ENCODE measurements around the gene WDR17. TPM values are rescaled to one million over a fixed set of nuclear protein-coding genes. Genes with fewer than 3 reads are reported as not detected.
"Not testable (repeated sequence)": the region's sequence is repeated elsewhere in the genome, so short reads cannot be mapped to it uniquely, and the experiment has no call there.

The WDR17 gene
- total and polyA plus RNA-seq, 4 donors = 0.81 to 7.5 (median 3.1) TPM

DNA sequence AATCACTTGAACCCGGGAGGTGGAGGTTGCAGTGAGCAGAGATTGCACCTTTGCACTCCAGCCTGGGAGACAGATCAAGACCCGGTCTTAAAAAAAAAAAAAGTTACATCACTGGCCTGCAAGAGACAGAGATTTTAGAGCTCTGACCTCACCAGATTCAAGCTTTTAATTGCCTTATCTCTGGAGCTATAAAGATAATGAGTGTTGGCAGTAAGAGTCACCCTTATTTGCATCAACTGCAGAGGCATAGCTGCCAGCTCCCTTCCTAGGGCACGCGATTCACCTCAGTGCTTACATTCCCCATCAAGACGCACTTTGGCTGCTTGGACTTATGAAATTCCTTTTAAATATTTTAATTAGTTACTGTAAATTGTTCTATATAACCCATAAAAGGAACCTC lies 142.2 kb downstream of the WDR17 start:
- Histone ChIP-seq H3K27ac (ENCODE audit: low read depth in 1 of 2, low read length in 1 of 2) (no peak overlapping the region), H3K9ac (ENCODE audit: insufficient read depth in 1 of 2, low read length in 2 of 2) (no peak overlapping the region), H3K4me1 (ENCODE audit: control insufficient read depth in 5 of 5, insufficient read depth in 5 of 5, low read length in 5 of 5) (no peaks in the 10 kb centered on the region), H3K36me3 (ENCODE audit: control insufficient read depth in 4 of 4, insufficient read depth in 4 of 4, low read length in 4 of 4) (no peaks in the 10 kb centered on the region), H3K9me3 (ENCODE audit: control insufficient read depth in 4 of 4, insufficient read depth in 3 of 4, low read length in 3 of 4) (no peaks in the 10 kb centered on the region), H3K4me3 (no peak overlapping the region), H3K27me3 (ENCODE audit: control insufficient read depth in 3 of 3, insufficient read depth in 3 of 3, low read length in 2 of 3) (no peaks in the 10 kb centered on the region)
- WGBS, 2 donors = 86 to 93% methylated on average over 5 of the region's 5 CpGs
- no peak for DNase-seq
- ATAC-seq (ENCODE audit: insufficient read depth, low FRiP score) = no peak
- TF ChIP-seq, protein P1, sequence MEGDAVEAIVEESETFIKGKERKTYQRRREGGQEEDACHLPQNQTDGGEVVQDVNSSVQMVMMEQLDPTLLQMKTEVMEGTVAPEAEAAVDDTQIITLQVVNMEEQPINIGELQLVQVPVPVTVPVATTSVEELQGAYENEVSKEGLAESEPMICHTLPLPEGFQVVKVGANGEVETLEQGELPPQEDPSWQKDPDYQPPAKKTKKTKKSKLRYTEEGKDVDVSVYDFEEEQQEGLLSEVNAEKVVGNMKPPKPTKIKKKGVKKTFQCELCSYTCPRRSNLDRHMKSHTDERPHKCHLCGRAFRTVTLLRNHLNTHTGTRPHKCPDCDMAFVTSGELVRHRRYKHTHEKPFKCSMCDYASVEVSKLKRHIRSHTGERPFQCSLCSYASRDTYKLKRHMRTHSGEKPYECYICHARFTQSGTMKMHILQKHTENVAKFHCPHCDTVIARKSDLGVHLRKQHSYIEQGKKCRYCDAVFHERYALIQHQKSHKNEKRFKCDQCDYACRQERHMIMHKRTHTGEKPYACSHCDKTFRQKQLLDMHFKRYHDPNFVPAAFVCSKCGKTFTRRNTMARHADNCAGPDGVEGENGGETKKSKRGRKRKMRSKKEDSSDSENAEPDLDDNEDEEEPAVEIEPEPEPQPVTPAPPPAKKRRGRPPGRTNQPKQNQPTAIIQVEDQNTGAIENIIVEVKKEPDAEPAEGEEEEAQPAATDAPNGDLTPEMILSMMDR (IDR thresholded peaks at IDR 0.05; ENCODE audit: control extremely low read depth, extremely low read depth) = no peak

- no peaks in the 10 kb centered on the region for H3K4me1 ChIP-seq (ENCODE audit: control insufficient read depth in 5 of 5, insufficient read depth in 5 of 5, low read length in 5 of 5)
- ATAC-seq (ENCODE audit: insufficient read depth, low FRiP score) (no peak), DNase-seq (no peak)
- H3K27ac ChIP-seq (ENCODE audit: low read depth in 1 of 2, low read length in 1 of 2) = no peak overlapping the region
- WGBS, 2 donors = 88 to 96% methylated on average over 4 of the region's 4 CpGs
- H3K27me3 ChIP-seq (ENCODE audit: control insufficient read depth in 3 of 3, insufficient read depth in 3 of 3, low read length in 2 of 3) = no peaks in the 10 kb centered on the region
- no peaks in the 10 kb centered on the region for H3K36me3 ChIP-seq (ENCODE audit: control insufficient read depth in 4 of 4, insufficient read depth in 4 of 4, low read length in 4 of 4)
- no peaks in the 10 kb centered on the region for H3K9me3 ChIP-seq (ENCODE audit: control insufficient read depth in 4 of 4, insufficient read depth in 3 of 4, low read length in 3 of 4)
- H3K4me3 ChIP-seq = no peak overlapping the region
- H3K9ac ChIP-seq (ENCODE audit: insufficient read depth in 1 of 2, low read length in 2 of 2) = no peak overlapping the region
- TF ChIP-seq, protein P1 (IDR thresholded peaks at IDR 0.05; ENCODE audit: control extremely low read depth, extremely low read depth) = no peak
These were observed 143.9 kb downstream of the WDR17 start for GRCh38 chr4:176209535-176209934.

GRCh38 chr4:176210101-176210500 lies 144.5 kb downstream of the WDR17 start:
- ATAC-seq (ENCODE audit: insufficient read depth, low FRiP score) = no peak
- TF ChIP-seq, protein P1 (IDR thresholded peaks at IDR 0.05; ENCODE audit: control extremely low read depth, extremely low read depth) = no peak
- WGBS, 2 donors = 88 to 93% methylated on average over 3 of the region's 3 CpGs

GRCh38 chr4:176210579-176211296 lies 145.1 kb downstream of the WDR17 start:
- no peak overlapping the region for H3K9ac ChIP-seq (ENCODE audit: insufficient read depth in 1 of 2, low read length in 2 of 2)
- TF ChIP-seq, protein P1 (IDR thresholded peaks at IDR 0.05; ENCODE audit: control extremely low read depth, extremely low read depth) = no peak
- H3K4me3 ChIP-seq = no peak overlapping the region
- no peak for ATAC-seq (ENCODE audit: insufficient read depth, low FRiP score)
- no peak overlapping the region for H3K27ac ChIP-seq (ENCODE audit: low read depth in 1 of 2, low read length in 1 of 2)
- H3K27me3 ChIP-seq (ENCODE audit: control insufficient read depth in 3 of 3, insufficient read depth in 3 of 3, low read length in 2 of 3) = no peaks in the 10 kb centered on the region
- no peaks in the 10 kb centered on the region for H3K9me3 ChIP-seq (ENCODE audit: control insufficient read depth in 4 of 4, insufficient read depth in 3 of 4, low read length in 3 of 4)
- H3K36me3 ChIP-seq (ENCODE audit: control insufficient read depth in 4 of 4, insufficient read depth in 4 of 4, low read length in 4 of 4) = no peaks in the 10 kb centered on the region
- no peaks in the 10 kb centered on the region for H3K4me1 ChIP-seq (ENCODE audit: control insufficient read depth in 5 of 5, insufficient read depth in 5 of 5, low read length in 5 of 5)
- WGBS, 2 donors = 80 to 83% methylated on average over 7 of the region's 7 CpGs
- no peak for DNase-seq

More at GRCh38 chr4:176210101-176210500, 144.5 kb downstream of the WDR17 start:
- Histone ChIP-seq H3K27me3 (ENCODE audit: control insufficient read depth in 3 of 3, insufficient read depth in 3 of 3, low read length in 2 of 3) (no peaks in the 10 kb centered on the region), H3K9ac (ENCODE audit: insufficient read depth in 1 of 2, low read length in 2 of 2) (no peak overlapping the region), H3K27ac (ENCODE audit: low read depth in 1 of 2, low read length in 1 of 2) (no peak overlapping the region), H3K4me1 (ENCODE audit: control insufficient read depth in 5 of 5, insufficient read depth in 5 of 5, low read length in 5 of 5) (no peaks in the 10 kb centered on the region), H3K36me3 (ENCODE audit: control insufficient read depth in 4 of 4, insufficient read depth in 4 of 4, low read length in 4 of 4) (no peaks in the 10 kb centered on the region), H3K4me3 (no peak overlapping the region), H3K9me3 (ENCODE audit: control insufficient read depth in 4 of 4, insufficient read depth in 3 of 4, low read length in 3 of 4) (no peaks in the 10 kb centered on the region)
- no peak for DNase-seq

DNA sequence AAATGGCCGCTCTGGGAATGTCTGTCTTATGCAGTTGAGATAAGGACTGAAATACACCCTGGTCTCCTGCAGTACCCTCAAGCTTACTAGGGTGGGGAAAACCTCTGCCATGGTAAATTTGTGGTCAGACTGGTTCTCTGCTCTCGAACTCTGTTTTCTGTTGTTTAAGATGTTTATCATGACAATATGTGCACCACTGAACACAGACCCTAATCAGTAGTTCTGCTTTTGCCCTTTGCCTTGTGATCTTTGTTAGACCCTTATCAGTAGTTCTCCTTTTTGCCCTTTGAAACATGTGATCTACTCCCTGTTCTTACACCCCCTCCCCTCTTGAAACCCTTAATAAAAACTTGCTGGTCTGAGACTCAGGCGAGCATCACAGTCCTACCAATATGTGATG lies 146.7 kb downstream of the WDR17 start:
- not testable (repeated sequence) for H3K27me3 ChIP-seq (ENCODE audit: control insufficient read depth in 3 of 3, insufficient read depth in 3 of 3, low read length in 2 of 3); H3K4me1 ChIP-seq (ENCODE audit: control insufficient read depth in 5 of 5, insufficient read depth in 5 of 5, low read length in 5 of 5)

More for the DNA sequence above, 146.7 kb downstream of the WDR17 start:
- 74 to 84% methylated on average over 3 of the region's 3 CpGs for WGBS, 2 donors
- not testable (repeated sequence) for H3K27ac ChIP-seq (ENCODE audit: low read depth in 1 of 2, low read length in 1 of 2); H3K36me3 ChIP-seq (ENCODE audit: control insufficient read depth in 4 of 4, insufficient read depth in 4 of 4, low read length in 4 of 4); ATAC-seq (ENCODE audit: insufficient read depth, low FRiP score); H3K9me3 ChIP-seq (ENCODE audit: control insufficient read depth in 4 of 4, insufficient read depth in 3 of 4, low read length in 3 of 4); DNase-seq; H3K4me3 ChIP-seq; H3K9ac ChIP-seq (ENCODE audit: insufficient read depth in 1 of 2, low read length in 2 of 2)

Data from lung (tissue), 12 donors.